DND-41 (cell line): Measurements from ENCODE around the gene GOLGA6A.
A peak's percentile ranks its signal among the peaks of the same experiment; 100 is the strongest.

Source experiments
- CTCF ChIP-seq: IDR thresholded peaks from 2 replicates; pipeline ENCODE4 v1.5.1; 2012; ENCODE audit warnings: borderline replicate concordance, low read length, moderate library complexity, mild to moderate bottlenecking; ENCODE audit not compliant: poor library complexity, severe bottlenecking; ENCODE audit errors: extremely low read depth
- EZH2 ChIP-seq: IDR thresholded peaks from 3 replicates; pipeline ENCODE4 v1.6.1; 2012; ENCODE audit warnings: borderline replicate concordance, low read depth, mild to moderate bottlenecking, moderate library complexity, low read length, inconsistent platforms; ENCODE audit not compliant: severe bottlenecking

GRCh38 chr15:74053941-74054529, 28.3 kb downstream of the GOLGA6A start:
- peak; percentile 65 for TF ChIP-seq CTCF
- no peak for TF ChIP-seq EZH2
